Subcutaneous abdominal adipose tissue (tissue), 5 donors: ENCODE measurements around the gene C6orf141.
A peak's percentile ranks its signal among the peaks of the same experiment; 100 is the strongest.

Experiments
- H3K27ac ChIP-seq: one replicate; pipeline ENCODE4 v1.7.0; 2013; ENCODE audit warnings: low read depth, mild to moderate bottlenecking, inconsistent platforms, low read length, moderate library complexity
- H3K27me3 ChIP-seq, 5 donors: one replicate each; pipeline ENCODE4 v1.7.0; 2013; ENCODE audit warnings: low read length in 5 of 5, inconsistent platforms in 1 of 5; ENCODE audit not compliant: control insufficient read depth in 5 of 5, insufficient read depth in 4 of 5
- H3K36me3 ChIP-seq, 5 donors: one replicate each; pipeline ENCODE4 v1.7.0; 2013; ENCODE audit warnings: low read length in 5 of 5; ENCODE audit not compliant: control insufficient read depth in 5 of 5, insufficient read depth in 5 of 5
- H3K4me1 ChIP-seq, 5 donors: one replicate each; pipeline ENCODE4 v1.7.0; 2013; ENCODE audit warnings: low read length in 5 of 5, mild to moderate bottlenecking in 3 of 5, moderate library complexity in 1 of 5; ENCODE audit not compliant: control insufficient read depth in 5 of 5, insufficient read depth in 5 of 5
- H3K4me3 ChIP-seq, 5 donors: one replicate each; pipeline ENCODE4 v1.7.0; 2013; ENCODE audit warnings: low read length in 5 of 5, low read depth in 1 of 5
- H3K9ac ChIP-seq, 5 donors: one replicate each; pipeline ENCODE4 v1.7.0; 2013; ENCODE audit warnings: low read length in 5 of 5, mild to moderate bottlenecking in 4 of 5, moderate library complexity in 3 of 5
- H3K9me3 ChIP-seq, 5 donors: one replicate each; pipeline ENCODE4 v1.7.0; 2013; ENCODE audit warnings: low read length in 5 of 5; ENCODE audit not compliant: control insufficient read depth in 5 of 5
- donor health status: healthy.
- donor health status: healthy.
- donor health status: healthy.
- donor health status: healthy.
- donor health status: healthy.

The C6orf141 gene

DNA sequence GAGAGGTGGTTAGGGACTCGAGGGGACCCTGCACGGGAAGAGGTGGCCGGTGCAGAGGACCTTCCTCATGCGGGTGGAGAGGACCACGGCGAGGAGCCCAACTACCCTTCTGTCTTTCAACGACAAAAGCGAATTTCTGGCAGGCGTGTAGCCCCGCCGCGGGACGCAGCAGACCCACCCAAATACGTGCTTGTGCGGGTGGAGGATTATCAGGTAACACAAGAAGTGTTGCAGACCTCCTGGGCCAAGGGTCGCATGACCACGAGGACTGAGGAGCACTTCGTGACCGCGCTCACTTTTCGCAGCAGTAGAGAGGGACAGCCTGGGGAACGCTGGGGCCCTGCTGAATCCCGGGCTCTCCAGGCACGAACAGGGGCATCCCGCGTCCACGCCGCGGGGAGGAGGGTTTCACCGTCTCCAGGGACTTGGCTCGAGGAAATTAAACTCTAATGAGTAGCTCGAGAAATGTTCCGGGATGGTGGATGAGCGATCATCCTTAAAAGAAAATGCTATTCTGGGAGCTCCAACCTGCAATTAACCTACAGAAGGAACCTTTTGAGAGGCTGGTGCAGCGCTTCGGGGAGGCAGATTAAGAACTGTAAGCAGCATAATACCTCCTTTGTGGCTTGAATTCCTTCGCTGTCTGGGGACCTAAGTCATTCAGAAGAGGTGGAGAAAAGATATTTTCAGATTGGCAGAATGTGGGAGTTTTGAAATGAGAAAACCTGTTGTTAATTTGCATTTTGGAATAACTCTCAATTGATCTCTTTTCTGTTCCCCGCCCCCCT, 804 bp downstream of the C6orf141 start:
- H3K36me3 ChIP-seq = no peaks in the 10 kb centered on the region
- H3K4me3 ChIP-seq = peak overlapping the region; percentile 55 to 79 (median 73)
- H3K9me3 ChIP-seq = no peaks in the 10 kb centered on the region
- H3K9ac ChIP-seq = peak overlapping the region in 4 of 5 donors; percentile 11 to 75 (median 62)
- H3K27me3 ChIP-seq = peaks cover 2 to 17% (median 5%) of the 10 kb centered on the region in 5 donors
- H3K27ac ChIP-seq = peak overlapping the region; percentile 18
- peaks cover 0 to 29% (median 20%) of the 10 kb centered on the region in 5 donors for H3K4me1 ChIP-seq

DNA sequence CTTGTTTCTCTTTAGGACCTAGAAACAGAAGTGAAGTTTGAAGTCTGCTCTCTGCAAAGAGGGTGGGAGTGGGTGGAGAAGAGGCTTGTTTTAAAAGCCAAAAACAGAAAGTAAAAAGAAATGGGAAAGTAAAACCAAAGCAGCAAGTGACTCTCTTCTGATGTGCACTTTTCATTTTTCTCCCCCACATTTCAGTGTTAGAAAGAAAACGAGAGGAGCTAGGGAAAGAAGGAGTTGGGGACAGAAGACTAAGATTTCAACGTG, 1.3 kb downstream of the C6orf141 start:
- no peaks in the 10 kb centered on the region for H3K9me3 ChIP-seq
- H3K27ac ChIP-seq = peak overlapping the region; percentile 18
- H3K9ac ChIP-seq = peak overlapping the region in 3 of 5 donors; percentile 49 to 75 (median 74)
- peak overlapping the region in 4 of 5 donors; percentile 64 to 79 (median 73) for H3K4me3 ChIP-seq
- peaks cover 2 to 17% (median 5%) of the 10 kb centered on the region in 5 donors for H3K27me3 ChIP-seq
- no peaks in the 10 kb centered on the region for H3K36me3 ChIP-seq
- H3K4me1 ChIP-seq = peaks cover 0 to 32% (median 20%) of the 10 kb centered on the region in 5 donors

DNA sequence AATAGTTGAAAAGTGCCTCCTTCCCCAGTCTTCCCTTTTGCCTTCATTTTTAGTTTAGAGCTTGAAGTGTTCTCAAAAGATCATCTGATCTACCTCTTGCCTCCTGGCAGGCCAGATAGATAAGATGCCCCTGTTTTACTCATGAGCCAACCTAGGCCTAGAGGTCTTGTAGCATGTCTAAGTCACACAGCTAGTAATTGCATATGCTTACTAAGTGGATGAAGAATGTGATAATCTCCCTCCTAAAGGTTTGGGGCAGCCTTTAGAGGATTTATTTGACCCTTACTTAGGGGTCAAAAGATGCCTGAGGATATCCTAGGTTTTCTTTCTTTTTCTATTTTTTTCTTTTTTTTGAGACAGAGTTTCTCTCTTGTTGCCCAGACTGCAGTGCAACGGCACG, 2.1 kb downstream of the C6orf141 start:
- peak overlapping the region; percentile 50 for H3K27ac ChIP-seq
- peak overlapping the region in 1 of 5 donors; percentile 20 for H3K9ac ChIP-seq
- H3K4me1 ChIP-seq = peaks cover 0 to 32% (median 20%) of the 10 kb centered on the region in 5 donors
- H3K9me3 ChIP-seq = no peaks in the 10 kb centered on the region
- H3K36me3 ChIP-seq = no peaks in the 10 kb centered on the region
- peaks cover 2 to 17% (median 5%) of the 10 kb centered on the region in 5 donors for H3K27me3 ChIP-seq
- peak overlapping the region in 3 of 5 donors; percentile 73 to 79 (median 73) for H3K4me3 ChIP-seq

DNA sequence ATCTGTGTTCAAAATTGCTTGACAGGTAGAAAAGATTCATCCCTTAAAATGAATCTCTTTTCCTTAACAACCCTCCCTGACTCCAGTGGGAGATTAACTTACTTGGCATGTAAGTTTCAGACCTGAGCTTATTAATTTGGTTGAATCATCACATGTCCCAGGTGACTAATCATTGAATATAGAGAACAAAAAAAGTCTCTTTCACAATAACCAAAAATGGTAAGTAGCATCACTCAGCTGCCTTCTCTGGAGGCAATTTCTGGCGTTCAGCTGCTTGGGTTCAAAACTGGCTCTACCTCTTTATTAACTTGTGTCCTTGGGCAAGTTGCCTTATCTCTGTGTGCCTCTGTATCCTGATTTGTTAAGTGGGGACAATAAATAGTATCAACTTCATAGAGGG, 2.9 kb downstream of the C6orf141 start:
- Histone ChIP-seq H3K4me1 (peaks cover 0 to 32% (median 20%) of the 10 kb centered on the region in 5 donors), H3K36me3 (no peaks in the 10 kb centered on the region), H3K9me3 (no peaks in the 10 kb centered on the region), H3K9ac (no peak overlapping the region), H3K27me3 (peaks cover 2 to 17% (median 5%) of the 10 kb centered on the region in 5 donors), H3K27ac (peak overlapping the region; percentile 18), H3K4me3 (no peak overlapping the region)

DNA sequence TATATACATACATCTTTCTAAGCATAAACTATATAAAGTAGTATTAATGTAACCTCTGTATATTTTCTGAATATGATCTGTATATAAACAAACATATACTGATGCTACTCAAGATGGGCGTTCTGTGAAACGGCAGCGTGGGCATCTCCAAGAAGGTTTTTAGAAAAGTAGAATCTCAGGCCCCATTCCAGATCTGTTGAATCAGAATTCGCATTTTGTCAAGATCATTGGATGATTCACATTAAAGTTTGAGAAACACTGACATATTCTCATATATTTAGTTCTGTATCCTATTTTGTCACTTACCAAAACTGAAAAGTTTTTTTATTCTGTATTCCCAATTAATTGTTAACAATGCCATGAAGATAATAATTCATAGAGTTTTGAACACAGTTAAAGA, 5.5 kb downstream of the C6orf141 start:
- H3K9me3 ChIP-seq = no peaks in the 10 kb centered on the region
- H3K27ac ChIP-seq = no peak overlapping the region
- no peak overlapping the region for H3K9ac ChIP-seq
- H3K36me3 ChIP-seq = no peaks in the 10 kb centered on the region
- H3K4me1 ChIP-seq = peaks cover 0 to 25% (median 10%) of the 10 kb centered on the region in 5 donors
- no peak overlapping the region for H3K4me3 ChIP-seq
- peaks cover 0 to 8% (median 0%) of the 10 kb centered on the region in 5 donors for H3K27me3 ChIP-seq

DNA sequence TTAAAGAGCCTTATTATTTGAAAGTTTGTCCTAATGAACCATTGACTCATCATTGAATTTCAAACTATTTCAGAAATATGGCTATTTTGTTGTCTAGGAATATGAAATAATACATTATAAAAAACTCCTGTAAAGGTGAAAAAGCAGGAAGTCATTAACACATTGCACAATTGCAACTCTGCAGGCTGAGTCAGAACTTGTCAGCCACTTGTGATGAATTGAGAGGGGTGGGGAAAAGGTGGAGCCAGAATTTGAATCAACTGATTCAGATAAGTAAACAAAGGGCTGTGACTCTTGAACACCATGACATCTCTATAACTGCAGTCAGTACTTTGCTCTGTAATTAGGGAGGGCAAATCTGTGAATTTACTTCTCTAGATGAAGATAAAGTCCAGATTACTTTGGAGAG, 6.0 kb downstream of the C6orf141 start:
- no peaks in the 10 kb centered on the region for H3K9me3 ChIP-seq
- H3K36me3 ChIP-seq = no peaks in the 10 kb centered on the region
- H3K27me3 ChIP-seq = peaks cover 0 to 6% (median 0%) of the 10 kb centered on the region in 5 donors
- no peak overlapping the region for H3K27ac ChIP-seq
- no peak overlapping the region for H3K4me3 ChIP-seq
- H3K9ac ChIP-seq = no peak overlapping the region
- peaks cover 0 to 20% (median 5%) of the 10 kb centered on the region in 5 donors for H3K4me1 ChIP-seq

DNA sequence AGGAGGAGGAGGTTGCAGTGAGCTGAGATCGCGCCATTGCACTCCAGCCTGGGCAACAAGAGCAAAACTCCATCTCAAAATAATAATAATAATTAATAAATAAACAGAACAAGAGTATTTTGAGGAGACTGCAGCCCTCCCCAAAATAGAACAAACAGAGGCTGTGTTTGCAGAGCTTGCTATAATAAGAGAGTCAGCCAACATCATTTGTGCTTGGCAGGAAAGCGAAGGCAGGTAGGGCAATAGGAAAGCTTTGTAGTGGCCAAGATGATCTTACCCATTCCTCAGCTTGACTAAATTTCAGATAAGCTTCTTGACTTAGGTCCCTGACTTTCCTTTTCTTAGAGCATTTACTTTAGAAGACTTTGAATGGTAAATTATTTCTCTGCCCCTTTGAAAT, 6.7 kb downstream of the C6orf141 start:
- H3K36me3 ChIP-seq = no peaks in the 10 kb centered on the region
- peaks cover 0 to 6% (median 0%) of the 10 kb centered on the region in 5 donors for H3K27me3 ChIP-seq
- H3K27ac ChIP-seq = no peak overlapping the region
- H3K9me3 ChIP-seq = no peaks in the 10 kb centered on the region
- H3K4me3 ChIP-seq = no peak overlapping the region
- H3K9ac ChIP-seq = no peak overlapping the region
- H3K4me1 ChIP-seq = peaks cover 0 to 15% (median 0%) of the 10 kb centered on the region in 5 donors

DNA sequence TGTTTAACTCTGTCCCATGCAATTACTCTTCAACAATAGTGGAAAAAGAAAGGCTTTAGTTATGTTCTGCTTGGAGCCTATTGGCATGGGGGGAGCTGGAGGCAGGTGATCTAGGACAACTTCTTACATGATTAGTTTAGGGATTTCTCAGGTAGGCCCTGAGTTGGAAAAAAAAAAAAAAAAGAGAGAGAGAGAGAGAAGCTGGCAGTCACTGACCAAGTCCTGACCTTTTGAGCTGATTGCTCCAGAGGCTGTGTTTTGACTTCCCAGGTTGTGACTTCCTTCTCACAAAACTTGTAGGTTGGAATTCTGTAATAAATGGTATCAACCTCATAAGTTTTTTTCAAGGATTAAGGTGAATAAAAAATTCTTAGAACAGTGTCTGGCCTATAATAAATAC, 7.8 kb downstream of the C6orf141 start:
- Histone ChIP-seq H3K9me3 (no peaks in the 10 kb centered on the region), H3K9ac (no peak overlapping the region), H3K36me3 (no peaks in the 10 kb centered on the region), H3K27me3 (peaks cover 0 to 3% (median 0%) of the 10 kb centered on the region in 5 donors), H3K4me3 (no peak overlapping the region), H3K27ac (no peak overlapping the region), H3K4me1 (peaks cover 0 to 10% (median 0%) of the 10 kb centered on the region in 5 donors)

DNA sequence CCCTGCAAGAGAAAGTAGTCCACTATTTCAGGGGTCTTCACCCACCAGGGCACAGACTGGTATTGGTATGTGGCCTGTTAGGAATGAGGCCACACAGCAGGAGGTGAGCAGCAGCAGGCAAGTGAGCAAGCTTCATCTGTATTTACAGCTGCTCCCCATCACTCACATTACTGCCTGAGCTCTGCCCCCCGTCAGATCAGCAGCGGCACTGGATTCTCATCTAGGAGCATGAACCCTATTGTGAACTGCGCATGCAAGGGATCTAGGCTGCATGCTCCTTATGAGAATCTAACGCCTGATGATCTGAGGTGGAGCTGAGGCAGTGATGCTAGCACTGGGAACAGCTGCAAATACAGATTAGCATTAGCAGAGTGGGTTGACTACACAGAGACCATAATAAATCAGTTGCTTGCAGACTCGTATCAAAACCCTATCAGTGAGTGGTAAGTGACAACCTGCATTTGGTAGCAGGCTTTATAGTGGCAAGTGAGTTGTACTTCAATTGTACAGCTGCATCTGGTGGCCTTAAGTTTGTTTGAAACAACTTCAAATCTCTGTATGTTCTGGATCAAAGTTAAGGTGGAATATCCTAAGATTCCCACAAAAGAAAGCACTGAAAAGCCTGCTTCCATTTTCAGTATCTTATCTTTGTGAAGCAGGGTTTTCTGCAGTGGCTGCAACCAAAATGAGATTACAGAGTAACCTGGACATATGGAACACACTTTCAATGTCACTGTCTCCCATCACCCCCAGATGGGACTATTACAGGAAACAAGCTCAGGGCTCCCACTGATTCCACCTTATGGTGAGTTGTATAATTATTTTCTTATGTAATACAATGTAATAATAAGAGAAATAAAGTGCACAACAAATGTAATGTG, 12.8 kb downstream of the C6orf141 start:
- Histone ChIP-seq H3K36me3 (no peaks in the 10 kb centered on the region), H3K27me3 (peaks cover 0 to 4% (median 0%) of the 10 kb centered on the region in 5 donors), H3K4me3 (no peak overlapping the region), H3K4me1 (peaks cover 0 to 11% (median 0%) of the 10 kb centered on the region in 5 donors), H3K9me3 (peaks cover 0 to 6% (median 0%) of the 10 kb centered on the region in 5 donors), H3K27ac (no peak overlapping the region), H3K9ac (no peak overlapping the region)

DNA sequence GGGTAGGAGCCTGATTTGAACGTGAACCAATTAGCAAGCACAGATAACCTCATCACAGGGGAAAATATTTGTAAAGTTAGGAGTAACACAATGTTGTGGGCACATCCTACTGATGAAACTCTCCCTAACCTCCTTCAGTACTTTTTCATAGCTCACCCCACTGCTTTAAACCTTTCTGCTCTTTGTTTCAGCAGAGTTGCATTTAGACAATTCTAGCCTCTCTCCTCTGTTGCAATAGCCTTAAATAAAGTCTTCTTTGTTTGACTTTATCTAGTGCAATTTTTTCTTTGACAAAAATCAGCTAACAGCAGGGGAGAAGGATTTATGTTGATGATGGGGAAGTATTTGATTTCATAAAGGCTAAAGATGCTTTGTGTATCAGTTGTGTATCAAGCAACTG, 14.1 kb downstream of the C6orf141 start:
- H3K27me3 ChIP-seq = peaks cover 0 to 4% (median 0%) of the 10 kb centered on the region in 5 donors
- H3K4me1 ChIP-seq = peaks cover 0 to 11% (median 2%) of the 10 kb centered on the region in 5 donors
- H3K27ac ChIP-seq = no peak overlapping the region
- H3K4me3 ChIP-seq = no peak overlapping the region
- no peaks in the 10 kb centered on the region for H3K36me3 ChIP-seq
- peaks cover 0 to 6% (median 0%) of the 10 kb centered on the region in 5 donors for H3K9me3 ChIP-seq
- no peak overlapping the region for H3K9ac ChIP-seq
